GM12801 (cell line): Measurements from ENCODE around the gene NEMP2.

ENCODE experiments used
- CTCF ChIP-seq: IDR thresholded peaks from one replicate; pipeline ENCODE4 v1.5.1; 2011; ENCODE audit warnings: control low read depth; ENCODE audit not compliant: insufficient read length; ENCODE audit errors: extremely low read depth

Gene NEMP2

GRCh38 chr2:190530248-190530900 lies 4.1 kb downstream of the NEMP2 start:
- TF ChIP-seq CTCF: no peak

- no peak for TF ChIP-seq CTCF
These were observed 4.9 kb downstream of the NEMP2 start for GRCh38 chr2:190529486-190530247.

GRCh38 chr2:190528521-190529001 lies 6.0 kb downstream of the NEMP2 start:
- no peak for TF ChIP-seq CTCF

- TF ChIP-seq CTCF: no peak
These were observed 6.6 kb downstream of the NEMP2 start for GRCh38 chr2:190527918-190528317.

- TF ChIP-seq CTCF: no peak
These were observed 7.3 kb downstream of the NEMP2 start for GRCh38 chr2:190527214-190527613.

GRCh38 chr2:190526105-190526750 lies 8.3 kb downstream of the NEMP2 start:
- TF ChIP-seq CTCF: no peak

GRCh38 chr2:190524928-190525327 lies 9.6 kb downstream of the NEMP2 start:
- no peak for TF ChIP-seq CTCF
